PFSK-1 (cell line): ENCODE results near the gene PLEKHG1.

ENCODE experiments used
- POLR2AphosphoS5 ChIP-seq: IDR thresholded peaks from 2 replicates; pipeline ENCODE4 v1.6.1; 2012; ENCODE audit warnings: low read depth, mild to moderate bottlenecking, control low read depth, low read length, moderate library complexity
- TAF1 ChIP-seq: IDR thresholded peaks from 2 replicates; pipeline ENCODE4 v1.6.1; 2012; ENCODE audit warnings: low read length, control low read depth, borderline replicate concordance; ENCODE audit not compliant: insufficient read depth
- TF ChIP-seq, protein P1 (sequence below), 2 experiments: IDR thresholded peaks; 2 replicates each; pipeline versions ENCODE4 v1.6.1 to v1.8.0; 2011 to 2012; ENCODE audit warnings: low read depth in 2 of 2, low read length in 2 of 2, control low read depth in 1 of 2, inconsistent platforms in 1 of 2, mild to moderate bottlenecking in 1 of 2, moderate library complexity in 1 of 2; ENCODE audit not compliant: insufficient read depth in 1 of 2

GRCh38 chr6:150634964-150635292 lies 35.2 kb downstream of the PLEKHG1 start:
- TF ChIP-seq, protein P1, sequence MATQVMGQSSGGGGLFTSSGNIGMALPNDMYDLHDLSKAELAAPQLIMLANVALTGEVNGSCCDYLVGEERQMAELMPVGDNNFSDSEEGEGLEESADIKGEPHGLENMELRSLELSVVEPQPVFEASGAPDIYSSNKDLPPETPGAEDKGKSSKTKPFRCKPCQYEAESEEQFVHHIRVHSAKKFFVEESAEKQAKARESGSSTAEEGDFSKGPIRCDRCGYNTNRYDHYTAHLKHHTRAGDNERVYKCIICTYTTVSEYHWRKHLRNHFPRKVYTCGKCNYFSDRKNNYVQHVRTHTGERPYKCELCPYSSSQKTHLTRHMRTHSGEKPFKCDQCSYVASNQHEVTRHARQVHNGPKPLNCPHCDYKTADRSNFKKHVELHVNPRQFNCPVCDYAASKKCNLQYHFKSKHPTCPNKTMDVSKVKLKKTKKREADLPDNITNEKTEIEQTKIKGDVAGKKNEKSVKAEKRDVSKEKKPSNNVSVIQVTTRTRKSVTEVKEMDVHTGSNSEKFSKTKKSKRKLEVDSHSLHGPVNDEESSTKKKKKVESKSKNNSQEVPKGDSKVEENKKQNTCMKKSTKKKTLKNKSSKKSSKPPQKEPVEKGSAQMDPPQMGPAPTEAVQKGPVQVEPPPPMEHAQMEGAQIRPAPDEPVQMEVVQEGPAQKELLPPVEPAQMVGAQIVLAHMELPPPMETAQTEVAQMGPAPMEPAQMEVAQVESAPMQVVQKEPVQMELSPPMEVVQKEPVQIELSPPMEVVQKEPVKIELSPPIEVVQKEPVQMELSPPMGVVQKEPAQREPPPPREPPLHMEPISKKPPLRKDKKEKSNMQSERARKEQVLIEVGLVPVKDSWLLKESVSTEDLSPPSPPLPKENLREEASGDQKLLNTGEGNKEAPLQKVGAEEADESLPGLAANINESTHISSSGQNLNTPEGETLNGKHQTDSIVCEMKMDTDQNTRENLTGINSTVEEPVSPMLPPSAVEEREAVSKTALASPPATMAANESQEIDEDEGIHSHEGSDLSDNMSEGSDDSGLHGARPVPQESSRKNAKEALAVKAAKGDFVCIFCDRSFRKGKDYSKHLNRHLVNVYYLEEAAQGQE (IDR thresholded peaks at IDR 0.05; ENCODE audit: insufficient read depth in 1 of 2, low read depth in 2 of 2, low read length in 2 of 2): no peak
- TF ChIP-seq TAF1: no peak
- TF ChIP-seq POLR2AphosphoS5: no peak
